Hepatocyte (in vitro differentiated cells): ENCODE measurements around the gene TLR8.

Experiments
- EZH2phosphoT487 ChIP-seq: fragments of 200-600 bp; sonication (generic); IDR thresholded peaks from one replicate; pipeline ENCODE4 v1.6.1; 2018; ENCODE audit warnings: antibody characterized with exemption, mild to moderate bottlenecking, low read depth, moderate library complexity; ENCODE audit not compliant: unreplicated experiment, severe bottlenecking
- TF ChIP-seq, protein P1 (sequence below): fragments of 200-600 bp; sonication (generic); IDR thresholded peaks from 2 replicates; pipeline ENCODE4 v1.5.1; 2016; ENCODE audit warnings: antibody characterized with exemption, mild to moderate bottlenecking; ENCODE audit not compliant: poor library complexity

DNA sequence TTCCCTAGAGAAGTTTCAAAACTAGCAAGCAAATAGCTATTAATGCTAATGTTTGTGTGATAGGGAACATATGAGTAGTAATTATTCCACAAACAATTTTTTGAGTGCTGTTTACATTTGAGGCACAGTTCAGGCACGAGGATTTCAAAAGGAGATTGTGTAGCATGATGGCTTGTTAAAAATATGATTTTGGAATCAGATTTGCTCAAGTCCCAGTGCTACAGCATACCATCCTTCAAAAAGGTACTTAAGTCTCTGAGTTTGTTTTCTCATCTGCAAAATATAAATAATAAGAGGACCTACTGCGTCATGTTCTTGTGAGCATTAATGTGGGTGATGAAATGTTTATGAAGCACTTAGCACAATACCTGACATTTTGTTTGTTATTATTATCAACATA is 11.3 kb downstream of the TLR8 start:
- TF ChIP-seq, protein P1, sequence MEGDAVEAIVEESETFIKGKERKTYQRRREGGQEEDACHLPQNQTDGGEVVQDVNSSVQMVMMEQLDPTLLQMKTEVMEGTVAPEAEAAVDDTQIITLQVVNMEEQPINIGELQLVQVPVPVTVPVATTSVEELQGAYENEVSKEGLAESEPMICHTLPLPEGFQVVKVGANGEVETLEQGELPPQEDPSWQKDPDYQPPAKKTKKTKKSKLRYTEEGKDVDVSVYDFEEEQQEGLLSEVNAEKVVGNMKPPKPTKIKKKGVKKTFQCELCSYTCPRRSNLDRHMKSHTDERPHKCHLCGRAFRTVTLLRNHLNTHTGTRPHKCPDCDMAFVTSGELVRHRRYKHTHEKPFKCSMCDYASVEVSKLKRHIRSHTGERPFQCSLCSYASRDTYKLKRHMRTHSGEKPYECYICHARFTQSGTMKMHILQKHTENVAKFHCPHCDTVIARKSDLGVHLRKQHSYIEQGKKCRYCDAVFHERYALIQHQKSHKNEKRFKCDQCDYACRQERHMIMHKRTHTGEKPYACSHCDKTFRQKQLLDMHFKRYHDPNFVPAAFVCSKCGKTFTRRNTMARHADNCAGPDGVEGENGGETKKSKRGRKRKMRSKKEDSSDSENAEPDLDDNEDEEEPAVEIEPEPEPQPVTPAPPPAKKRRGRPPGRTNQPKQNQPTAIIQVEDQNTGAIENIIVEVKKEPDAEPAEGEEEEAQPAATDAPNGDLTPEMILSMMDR, result no peak
- TF ChIP-seq EZH2phosphoT487, result no peak
